GM12878 (cell line): ENCODE measurements around the gene DCDC1. TPM values are rescaled to one million over a fixed set of nuclear protein-coding genes. Genes with fewer than 3 reads are reported as not detected.

Experiments
- ATAC-seq: fragments of 200-7000 bp; cut with Tn5 transposase; 3 replicates; pipeline ENCODE4 v1.9.1; 2020; ENCODE audit warnings: mild to moderate bottlenecking, moderate library complexity
- BruUV-seq: library from RNA; stranded (reverse); fragments of 400-500 nt; replicated peaks from 2 replicates; lab custom pipeline; 2021; lab: Mats Ljungman, UMichigan
- CTCF ChIA-PET: fragments of 300-600 bp; sonication (Branson Sonifier 250); formaldehyde crosslinking; extraction: SDS; loops from one replicate; lab custom pipeline; 2021; ENCODE audit warnings: inconsistent platforms; lab: Yijun Ruan, JAX
- POLR2A ChIA-PET: fragments of 350-600 bp; formaldehyde crosslinking; extraction: SDS; loops from one replicate; lab custom pipeline; 2021; ENCODE audit warnings: inconsistent platforms; lab: Charles Lee
- RAD21 ChIA-PET: fragments of 300-600 bp; sonication (Branson Sonifier 250); formaldehyde crosslinking; loops from one replicate; lab custom pipeline; 2023; ENCODE audit warnings: antibody characterized with exemption; ENCODE audit not compliant: unreplicated experiment; lab: Charles Lee
- SMC1A ChIA-PET: fragments of 300-600 bp; sonication (Branson Sonifier 250); formaldehyde crosslinking; loops from one replicate; lab custom pipeline; 2023; ENCODE audit not compliant: unreplicated experiment, uncharacterized antibody; lab: Charles Lee
- DNase-seq: peaks from one replicate; pipeline ENCODE4 v3.0.0-alpha.2; 2011; ENCODE audit warnings: low read depth, low spot score
- FAIRE-seq: peaks from 3 replicates; lab custom pipeline; 2011; peaks lifted over from hg19 to GRCh38; lab: Jason Lieb, UNC
- H2AFZ ChIP-seq: 2 replicates; pipeline ENCODE4 v1.6.0; 2011; ENCODE audit warnings: low read depth, low read length, control low read depth; ENCODE audit not compliant: control insufficient read depth
- H3K27ac ChIP-seq: 2 replicates; pipeline ENCODE4 v1.5.1; 2011; ENCODE audit warnings: control low read depth; ENCODE audit not compliant: control insufficient read depth, insufficient read depth
- H3K27me3 ChIP-seq, 2 experiments: replicated peaks in 1 of 2; 2 replicates each; pipeline versions ENCODE4 v1.6.0 to v1.6.1; 2011; ENCODE audit warnings: low read length in 1 of 2; ENCODE audit not compliant: control insufficient read depth in 2 of 2, insufficient read depth in 2 of 2
- H3K36me3 ChIP-seq, 2 experiments: 2 replicates each; pipeline ENCODE4 v1.5.1; 2011; ENCODE audit warnings: low read length in 1 of 2; ENCODE audit not compliant: control insufficient read depth in 2 of 2, insufficient read depth in 2 of 2
- H3K4me1 ChIP-seq: 2 replicates; pipeline ENCODE4 v1.6.1; 2011; ENCODE audit warnings: mild to moderate bottlenecking, low read length, moderate library complexity, mixed read lengths; ENCODE audit not compliant: control insufficient read depth, insufficient read depth
- H3K4me2 ChIP-seq: 2 replicates; pipeline ENCODE4 v1.6.0; 2011; ENCODE audit warnings: control low read depth; ENCODE audit not compliant: control insufficient read depth, insufficient read depth
- H3K4me3 ChIP-seq: fragments of 200-600 bp; sonication (generic); 2 replicates; pipeline ENCODE4 v1.5.1; 2016
- H3K79me2 ChIP-seq: 2 replicates; pipeline ENCODE4 v1.6.0; 2011; ENCODE audit warnings: low read length; ENCODE audit not compliant: control insufficient read depth, insufficient read depth
- H3K9ac ChIP-seq: 2 replicates; pipeline ENCODE4 v1.8.0; 2011; ENCODE audit warnings: low read length, control low read depth, mixed read lengths; ENCODE audit not compliant: control insufficient read depth, insufficient read depth
- H3K9me3 ChIP-seq: replicated peaks from 3 replicates; pipeline ENCODE4 v1.5.1; 2011; ENCODE audit warnings: mild to moderate bottlenecking, low read length; ENCODE audit not compliant: control insufficient read depth, insufficient read depth
- H4K20me1 ChIP-seq: 2 replicates; pipeline ENCODE4 v1.6.0; 2011; ENCODE audit not compliant: control insufficient read depth, insufficient read depth
- KDM1A ChIP-seq: fragments of 200-600 bp; sonication (generic); IDR thresholded peaks from 2 replicates; pipeline ENCODE4 v1.6.1; 2016; ENCODE audit warnings: borderline replicate concordance
- RAD21 ChIP-seq: IDR thresholded peaks from 2 replicates; pipeline ENCODE4 v1.6.1; 2011; ENCODE audit warnings: mild to moderate bottlenecking, low read depth, low read length, moderate library complexity; ENCODE audit not compliant: insufficient read depth
- WGBS: methylation state at CpG from one replicate; pipeline ENCODE4 v1.1.6; 2016; ENCODE audit warnings: low lambda C conversion rate; ENCODE audit not compliant: insufficient replicate concordance, insufficient coverage; ENCODE audit errors: missing lambda C conversion rate; 5-methylcytosine and 5-hydroxymethylcytosine counted together
- in situ Hi-C: fragments of 300-500 bp; cut with MboI; formaldehyde crosslinking; loops from 9 replicates; pipeline ENCODE4 v1.14.3; 2018; ENCODE audit warnings: mixed read lengths
- intact Hi-C: fragments of 100-400 bp; cut with micrococcal nuclease; formaldehyde crosslinking; loops from one replicate; pipeline ENCODE4 v1.14.2; 2022; ENCODE audit not compliant: unreplicated experiment
- polyA plus RNA-seq, 11 experiments: library from polyadenylated mRNA; depleted of rRNA in 4 of 11; unstranded in 6 of 11; stranded (reverse) in 5 of 11; fragments of >200 nt; fragmentation: Nextera tagmentation in 4 of 11; fragmentation: Illumina TruSeq in 1 of 11; extraction: Ambion mirVana in 4 of 11; extraction: Trizol in 1 of 11; gene quantifications; 1 replicate in 1 of 11; 2 replicates in 10 of 11; pipeline versions ENCODE4 v1.2.1 to v1.2.3, GENCODE V29; 2011 to 2016; ENCODE audit warnings: inconsistent platforms in 2 of 11, missing spikeins in 2 of 11, low read depth in 1 of 11
- total RNA-seq, 4 experiments: library from RNA; depleted of rRNA in 3 of 4; stranded (reverse); fragments of >200 nt in 3 of 4; fragmentation: Illumina TruSeq in 1 of 4; extraction: Trizol in 1 of 4; gene quantifications; 2 replicates each; pipeline versions ENCODE4 v1.2.1 to v1.2.3, GENCODE V29; 2013 to 2021
- TF ChIP-seq, protein P1 (sequence below), 3 experiments: IDR thresholded peaks in 2 of 3; conservative IDR thresholded peaks in 1 of 3; 2 replicates each; pipeline ENCODE4 v1.5.1; 2011; ENCODE audit warnings: low read depth in 3 of 3, low read length in 3 of 3, mild to moderate bottlenecking in 3 of 3, control low read depth in 2 of 3, moderate library complexity in 2 of 3, inconsistent platforms in 1 of 3, mixed read lengths in 1 of 3; ENCODE audit not compliant: control insufficient read depth in 2 of 3, insufficient read depth in 1 of 3; ENCODE audit errors: extremely low read depth in 1 of 3

Gene DCDC1
- total and polyA plus RNA-seq, 10 of the 15 experiments (the other 5 are each of a cell fraction or from before 2014, with no cell fraction given) = not detected

- FAIRE-seq (no peak), ATAC-seq (no peak), DNase-seq (no peak)
- BruUV-seq = no TSS peak
- Histone ChIP-seq H3K79me2 (no peaks in the 10 kb centered on the region), H3K9me3 (no peaks in the 10 kb centered on the region), H3K27ac (no peak overlapping the region), H3K9ac (no peak overlapping the region), H3K4me1 (no peaks in the 10 kb centered on the region), H3K4me2 (no peak overlapping the region), H3K27me3 (no peaks in the 10 kb centered on the region), H3K36me3 (no peaks in the 10 kb centered on the region), H2AFZ (no peak overlapping the region), H4K20me1 (no peaks in the 10 kb centered on the region), H3K4me3 (no peak overlapping the region)
- WGBS = 15% methylated on average over 5 of the region's 5 CpGs
- RAD21 ChIA-PET = interaction anchor here (1.2 to 1.8 kb wide), 2 partner anchors 83 to 85 kb away, joined by 4 to 5 read pairs; no protein-coding TSS in a partner anchor
- SMC1A ChIA-PET = interaction anchor here (0.7 to 1.2 kb wide), 3 partner anchors 12 to 101 kb away, joined by 3 to 11 read pairs (median 3); no protein-coding TSS in a partner anchor
- POLR2A ChIA-PET = interaction anchor here (0.7 kb wide), 2 partner anchors 10 to 610 kb away, joined by 3 read pairs; no protein-coding TSS in a partner anchor
- CTCF ChIA-PET = interaction anchor here (0.7 to 2.3 kb wide), 9 partner anchors 12 to 701 kb away, joined by 3 to 16 read pairs (median 3); no protein-coding TSS in a partner anchor
- in situ Hi-C loops (no loop called here), intact Hi-C loops (no loop called here)
- TF ChIP-seq KDM1A (no peak), RAD21 (peak; percentile 9; the same call in 1 of the 2 replicates)
- TF ChIP-seq, protein P1, sequence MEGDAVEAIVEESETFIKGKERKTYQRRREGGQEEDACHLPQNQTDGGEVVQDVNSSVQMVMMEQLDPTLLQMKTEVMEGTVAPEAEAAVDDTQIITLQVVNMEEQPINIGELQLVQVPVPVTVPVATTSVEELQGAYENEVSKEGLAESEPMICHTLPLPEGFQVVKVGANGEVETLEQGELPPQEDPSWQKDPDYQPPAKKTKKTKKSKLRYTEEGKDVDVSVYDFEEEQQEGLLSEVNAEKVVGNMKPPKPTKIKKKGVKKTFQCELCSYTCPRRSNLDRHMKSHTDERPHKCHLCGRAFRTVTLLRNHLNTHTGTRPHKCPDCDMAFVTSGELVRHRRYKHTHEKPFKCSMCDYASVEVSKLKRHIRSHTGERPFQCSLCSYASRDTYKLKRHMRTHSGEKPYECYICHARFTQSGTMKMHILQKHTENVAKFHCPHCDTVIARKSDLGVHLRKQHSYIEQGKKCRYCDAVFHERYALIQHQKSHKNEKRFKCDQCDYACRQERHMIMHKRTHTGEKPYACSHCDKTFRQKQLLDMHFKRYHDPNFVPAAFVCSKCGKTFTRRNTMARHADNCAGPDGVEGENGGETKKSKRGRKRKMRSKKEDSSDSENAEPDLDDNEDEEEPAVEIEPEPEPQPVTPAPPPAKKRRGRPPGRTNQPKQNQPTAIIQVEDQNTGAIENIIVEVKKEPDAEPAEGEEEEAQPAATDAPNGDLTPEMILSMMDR (IDR thresholded peaks at IDR 0.05 in 2 of 3, conservative IDR thresholded peaks at IDR 0.05 in 1 of 3; ENCODE audit: control insufficient read depth in 2 of 3, extremely low read depth in 1 of 3, insufficient read depth in 1 of 3, low read depth in 3 of 3, low read length in 3 of 3) = peak in 1 of 3 experiments; percentile 12; a peak in 2 of 6 replicates
- TF ChIP-seq, all 136 proteins: peak for 2
Measured at GRCh38 chr11:31045335-31045734, 324.2 kb downstream of the DCDC1 start.
